Suppressor macrophage (primary cell): Measurements from ENCODE around the gene RHOC.
A peak's percentile ranks its signal among the peaks of the same experiment; 100 is the strongest.

Source experiments
- DNase-seq, 4 experiments: peaks; one replicate each; pipeline ENCODE4 v3.0.0-alpha.2; 2020 to 2022

RHOC gene

DNA sequence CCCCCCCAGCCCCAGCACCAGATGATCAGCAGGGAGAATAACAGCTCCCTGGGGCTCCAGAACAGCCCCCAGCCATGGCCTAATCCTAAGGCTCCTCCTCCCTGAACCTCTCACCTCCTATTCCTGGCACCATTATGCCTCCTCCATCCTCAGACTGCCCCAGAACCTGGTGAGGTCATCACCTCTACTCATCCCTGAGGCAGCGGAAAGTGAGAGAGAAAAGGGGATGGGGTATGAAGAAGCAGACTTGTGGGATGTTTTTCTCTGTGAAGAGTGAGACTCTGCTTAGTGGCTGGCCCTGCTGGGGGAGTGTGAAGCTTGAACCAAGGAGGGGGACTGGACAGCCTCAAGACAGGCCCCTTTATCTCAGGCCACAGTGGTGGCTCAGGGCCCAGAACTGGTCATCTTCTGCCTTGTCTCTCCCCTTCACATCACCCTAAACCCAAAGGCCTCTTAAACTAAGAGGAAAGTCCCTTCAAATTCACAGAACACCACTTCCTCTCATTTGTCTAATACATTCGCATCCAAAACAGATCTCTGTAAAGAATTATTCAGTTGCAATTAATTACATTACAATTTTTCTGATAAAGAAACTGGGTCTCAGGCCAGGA lies 10.4 kb upstream of the RHOC start:
- DNase-seq = no peak

DNA sequence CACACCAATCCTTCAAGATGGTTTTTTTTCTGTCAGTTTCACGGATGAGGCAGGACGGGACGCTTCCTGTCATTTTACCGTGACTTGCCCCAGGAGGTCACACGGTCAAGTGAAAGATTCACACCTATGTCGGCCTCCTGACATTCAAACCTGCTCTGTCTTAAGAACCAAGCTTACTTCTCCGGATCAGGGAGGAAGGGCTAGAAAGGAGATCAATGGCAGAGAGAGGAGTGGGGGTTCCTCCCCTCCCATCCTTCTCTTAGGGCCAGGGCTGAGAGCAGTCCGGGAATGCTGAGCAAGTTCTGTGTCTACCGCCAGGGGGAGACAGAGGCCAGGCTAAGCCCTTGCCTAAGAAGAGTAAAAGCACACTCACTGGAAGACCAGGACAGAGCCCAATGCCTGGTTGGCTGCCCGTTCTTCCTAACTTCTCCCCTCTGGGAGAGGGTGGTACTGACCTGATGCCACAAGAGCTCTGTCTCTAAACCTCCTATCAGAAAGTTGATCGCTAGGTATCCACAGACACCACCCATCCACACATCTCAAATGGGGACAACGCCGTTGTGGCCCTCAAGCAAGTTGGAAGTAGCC lies 9.3 kb upstream of the RHOC start:
- peak; percentile 91 to 95 (median 94) for DNase-seq

DNA sequence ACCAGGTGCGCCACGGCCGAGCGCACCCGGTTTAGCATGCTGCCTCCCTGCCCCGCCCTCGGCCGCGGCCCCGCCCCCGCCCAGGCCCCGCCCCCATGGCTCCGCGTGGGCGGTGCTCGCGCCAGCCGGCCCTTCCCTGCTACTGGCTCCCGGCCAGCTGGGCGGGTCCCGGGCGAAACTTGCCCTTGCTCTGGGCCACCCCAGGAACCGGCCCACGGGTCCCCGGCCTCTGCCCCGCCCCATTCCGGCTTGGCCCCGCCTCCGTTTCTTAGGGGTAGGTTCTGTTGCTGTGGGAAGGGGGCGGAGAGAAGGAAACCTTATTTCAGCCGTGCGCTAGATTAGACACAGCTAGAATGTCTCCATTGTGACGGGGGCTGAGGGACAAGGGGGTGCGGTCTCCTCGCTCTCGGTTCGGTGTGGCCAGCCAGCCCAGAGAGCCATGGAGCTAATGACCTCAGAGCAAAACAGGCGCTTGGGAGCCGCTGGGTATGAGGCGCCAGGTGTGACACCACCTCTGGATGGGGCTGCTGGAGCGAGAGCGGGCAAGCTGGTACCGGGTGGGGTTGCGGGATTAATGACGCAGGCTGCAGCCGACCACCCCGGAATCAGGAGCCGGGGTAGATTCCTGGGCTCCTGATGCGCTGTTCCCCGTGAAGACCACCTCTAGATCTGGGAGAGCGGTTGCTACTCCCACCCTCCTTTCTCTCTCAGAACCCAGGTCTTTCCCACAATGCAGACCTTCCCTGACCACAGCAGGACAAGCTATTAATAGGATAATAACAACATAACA lies 8.5 kb upstream of the RHOC start, which contains the start of gene PPM1J:
TSS of gene PPM1J (minus strand) at position 69 of the 790 bp plus-strand sequence. CDS start at position 38, 31 bp downstream.
- peak; percentile 98 to 99 (median 98) for DNase-seq

DNA sequence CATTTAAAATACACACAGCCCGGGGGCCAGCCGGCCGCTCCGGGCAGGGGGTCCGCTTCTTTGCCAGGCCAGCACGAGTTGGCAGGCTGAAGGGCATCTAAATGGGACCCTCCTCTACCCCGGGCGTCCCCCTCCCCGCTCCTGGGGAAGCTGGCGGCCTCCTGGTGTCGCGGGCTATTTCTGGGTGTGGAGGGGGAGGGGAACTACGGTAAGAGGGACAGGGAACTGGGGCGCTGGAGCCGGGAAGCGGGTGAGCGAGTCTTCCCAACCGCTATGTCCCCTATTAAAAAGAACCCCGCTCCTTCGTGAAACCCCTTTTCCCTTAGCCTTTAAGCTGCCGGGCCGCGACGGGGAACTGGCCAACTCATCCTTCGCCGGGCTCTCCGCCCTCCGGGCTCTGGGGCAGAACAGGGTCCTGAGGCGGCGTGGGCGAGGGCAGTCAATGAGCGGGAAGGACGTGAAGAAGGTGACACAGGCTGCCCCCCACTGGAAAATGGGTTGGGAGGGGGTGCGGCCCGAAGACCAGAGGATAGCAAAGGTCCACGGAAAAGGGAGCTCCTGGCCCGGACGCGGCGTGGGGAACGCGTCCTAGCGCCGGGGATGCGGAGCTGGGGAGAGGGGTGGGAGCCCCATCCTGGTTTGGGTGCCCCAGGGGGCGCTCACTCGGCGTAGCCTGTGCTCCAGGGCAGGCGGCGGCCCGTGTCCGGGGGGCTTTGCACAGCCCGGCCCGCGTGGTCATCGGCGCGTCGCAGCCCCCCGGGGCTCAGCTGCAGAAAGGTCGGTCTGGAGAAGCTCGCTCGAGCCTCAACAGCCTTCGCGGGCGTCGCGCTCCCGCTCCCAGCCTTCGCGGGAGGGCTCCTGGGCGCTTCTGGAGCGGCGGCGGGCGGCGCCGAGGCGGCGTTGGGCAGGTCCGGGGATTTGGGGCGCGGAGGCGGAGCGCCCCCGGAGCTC lies 7.7 kb upstream of the RHOC start:
- peak in 1 of 4 experiments; percentile 52 for DNase-seq

DNA sequence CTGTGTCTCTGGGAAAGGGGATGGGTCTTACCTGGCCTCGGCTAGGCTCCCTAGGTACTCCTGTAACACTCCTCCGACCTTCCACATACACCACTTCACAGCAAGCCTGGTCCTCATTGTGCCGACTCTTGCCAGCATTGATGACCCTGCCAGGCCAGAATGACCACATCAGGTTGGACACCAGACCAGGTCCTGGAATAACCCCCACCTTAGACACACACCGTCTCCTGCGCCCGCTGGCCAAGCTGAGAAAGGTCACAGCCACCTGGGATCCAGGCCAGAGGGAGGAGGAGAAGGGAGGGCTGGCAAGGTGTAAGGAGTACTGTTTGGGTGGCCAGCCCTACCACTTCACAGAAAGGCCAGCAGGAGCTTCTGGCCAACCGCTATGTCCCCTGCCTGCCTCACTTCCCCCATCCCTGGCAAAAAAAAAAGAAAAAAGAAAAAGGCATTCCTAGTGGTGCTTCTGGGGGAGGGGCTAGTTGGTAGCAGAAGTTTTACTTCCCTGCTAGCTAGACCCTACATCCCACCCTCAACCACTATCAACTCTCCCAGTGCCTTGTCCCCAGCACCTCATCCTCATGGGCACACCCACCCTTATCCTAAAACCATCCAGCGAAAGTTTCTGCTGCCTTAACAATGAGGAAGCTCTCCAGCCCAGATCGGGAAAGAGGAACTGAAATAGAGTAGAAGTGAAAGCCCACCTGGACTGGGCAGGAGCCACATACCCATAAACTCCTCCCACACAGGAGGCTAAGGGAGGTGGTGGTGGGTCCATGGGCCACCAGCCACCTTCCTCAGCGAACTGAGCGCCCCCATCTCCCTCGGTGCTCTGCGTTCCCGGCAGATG lies 6.8 kb upstream of the RHOC start:
- DNase-seq = peak; percentile 59 to 81 (median 74)

DNA sequence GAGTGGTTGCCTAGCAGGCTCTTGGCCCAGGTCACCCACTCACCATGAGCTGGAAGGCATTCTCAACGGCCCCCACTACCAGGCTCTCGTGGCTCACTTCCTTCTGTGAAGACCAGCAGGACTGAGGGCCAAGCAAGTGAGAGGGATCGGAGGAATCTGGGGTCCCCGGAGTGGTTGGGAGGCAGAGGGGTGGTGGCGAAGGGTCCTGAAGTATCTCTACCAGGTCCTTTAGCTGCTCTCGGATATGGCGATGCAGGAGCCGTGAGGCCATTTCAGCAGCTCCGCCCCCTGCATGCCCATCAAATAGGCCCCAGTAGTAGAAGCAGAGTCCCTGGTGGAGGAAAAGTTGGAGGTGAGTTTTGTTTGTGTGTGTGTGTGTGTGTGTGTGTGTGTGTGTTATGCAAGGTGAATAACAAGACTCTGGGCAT lies 5.8 kb upstream of the RHOC start:
- DNase-seq = no peak

DNA sequence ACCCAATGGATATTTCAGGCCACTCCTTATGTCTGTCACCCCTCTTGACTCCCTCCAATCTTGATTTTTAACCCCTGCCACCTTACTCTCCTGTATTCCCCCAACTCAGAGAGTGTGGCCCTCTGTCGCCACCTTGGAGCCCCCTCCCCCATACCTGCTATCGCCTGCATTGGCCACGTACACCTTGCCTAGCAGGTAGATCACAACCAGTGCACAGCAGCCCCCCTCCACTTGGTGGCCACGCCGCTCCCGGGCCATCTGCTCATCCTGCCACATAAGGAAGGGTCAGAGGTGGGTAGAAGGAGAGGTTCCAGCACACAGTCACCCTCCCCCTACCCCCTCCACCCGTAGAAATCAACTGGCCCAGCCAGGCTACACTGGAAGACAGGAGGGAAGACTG lies 5.3 kb upstream of the RHOC start:
- DNase-seq = no peak

DNA sequence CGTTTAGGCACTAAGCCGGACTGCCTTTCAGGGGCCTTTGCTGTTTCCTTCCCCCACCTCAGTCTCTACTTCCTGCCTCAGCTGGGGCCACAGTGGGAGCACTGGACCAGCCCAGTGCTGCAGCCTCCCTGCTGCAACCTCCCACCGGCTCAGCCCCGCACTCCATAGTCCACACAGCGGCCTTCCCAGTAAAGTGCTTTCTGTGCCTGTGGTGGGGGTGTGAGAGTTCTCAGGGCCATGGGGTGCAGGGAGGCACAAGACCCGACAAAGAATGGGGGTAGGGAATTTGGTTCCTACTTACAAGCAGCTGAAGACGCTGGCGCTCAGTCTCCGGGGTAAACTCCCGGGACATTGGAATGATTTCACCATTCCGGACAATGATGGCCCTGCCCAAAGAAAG lies 4.7 kb upstream of the RHOC start:
- no peak for DNase-seq

DNA sequence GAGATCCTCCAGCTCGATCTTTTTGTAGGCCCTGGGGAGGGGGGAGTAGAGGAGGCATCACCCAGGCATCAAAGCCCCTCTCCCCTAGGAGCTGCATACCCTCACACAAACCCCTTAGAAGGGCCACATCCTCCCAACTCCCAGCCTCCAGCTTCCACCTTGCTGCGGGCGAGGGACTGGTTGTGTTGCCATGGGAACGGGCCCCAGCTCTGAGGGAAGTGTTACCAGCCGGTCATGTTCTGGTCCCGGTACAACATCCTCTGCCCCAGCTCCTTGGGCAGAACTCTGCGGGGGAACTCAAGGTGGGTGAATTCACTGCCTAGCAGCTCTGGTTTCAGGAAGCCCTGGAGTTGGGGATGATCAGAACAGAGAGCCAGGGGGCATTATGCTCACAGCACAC lies 4.1 kb upstream of the RHOC start:
- no peak for DNase-seq

DNA sequence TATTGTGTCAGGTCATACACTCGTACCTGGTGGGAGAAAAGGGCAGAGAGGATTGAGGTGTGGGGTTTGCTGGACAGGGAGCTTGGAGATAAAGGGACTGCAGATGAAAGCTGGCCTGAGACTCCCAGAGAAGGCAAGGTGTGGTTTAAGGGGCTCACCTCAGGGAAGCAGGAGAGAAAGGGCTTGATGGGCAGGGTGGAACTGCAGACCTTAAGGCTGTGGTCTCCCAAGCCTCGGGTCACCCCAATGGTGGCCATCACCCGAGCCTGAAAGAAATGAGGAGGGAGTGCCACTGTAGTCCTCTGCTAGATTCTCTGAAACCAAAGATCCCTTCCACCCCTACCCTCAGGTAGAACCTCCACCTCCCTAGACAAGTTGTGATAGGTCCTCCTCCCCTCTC lies 3.7 kb upstream of the RHOC start:
- DNase-seq = no peak

DNA sequence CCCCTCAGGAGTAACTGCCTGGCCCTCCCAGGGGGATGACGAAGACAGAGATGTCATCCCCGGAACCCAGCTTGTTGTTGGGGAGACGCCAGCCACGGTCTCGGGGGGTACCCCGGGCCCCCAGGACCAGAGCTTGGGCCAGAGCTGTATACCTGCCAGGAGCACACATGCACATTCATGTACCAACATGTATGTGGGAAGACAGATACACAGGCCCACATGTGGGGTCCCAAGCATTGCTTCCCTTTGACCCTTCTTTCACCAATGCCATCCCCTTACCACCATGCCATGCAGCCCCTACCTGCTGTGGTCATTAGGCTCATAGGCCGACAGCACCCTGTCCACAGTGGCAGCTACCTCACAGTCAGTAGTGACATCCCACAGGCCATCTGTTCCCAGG lies 3.2 kb upstream of the RHOC start:
- no peak for DNase-seq

DNA sequence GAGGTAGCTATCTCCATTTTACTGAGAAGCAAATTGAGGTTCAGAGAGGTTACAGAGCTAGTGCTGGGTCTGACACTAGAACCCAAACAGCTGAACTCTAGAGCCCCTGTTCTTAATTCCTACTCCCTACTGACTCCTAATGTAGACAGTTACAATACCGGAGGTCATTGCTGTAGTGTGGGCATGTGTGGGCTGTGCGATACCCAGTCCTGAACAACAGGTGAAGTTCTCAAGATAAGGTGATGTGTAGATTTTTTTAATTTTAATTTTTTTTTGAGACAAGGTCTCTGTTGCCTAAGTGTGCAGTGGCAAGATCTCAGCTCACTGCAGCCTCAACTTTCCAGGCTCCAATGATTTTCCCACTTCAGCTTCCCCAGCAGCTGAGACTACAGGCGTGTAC lies 1.6 kb upstream of the RHOC start:
- no peak for DNase-seq

DNA sequence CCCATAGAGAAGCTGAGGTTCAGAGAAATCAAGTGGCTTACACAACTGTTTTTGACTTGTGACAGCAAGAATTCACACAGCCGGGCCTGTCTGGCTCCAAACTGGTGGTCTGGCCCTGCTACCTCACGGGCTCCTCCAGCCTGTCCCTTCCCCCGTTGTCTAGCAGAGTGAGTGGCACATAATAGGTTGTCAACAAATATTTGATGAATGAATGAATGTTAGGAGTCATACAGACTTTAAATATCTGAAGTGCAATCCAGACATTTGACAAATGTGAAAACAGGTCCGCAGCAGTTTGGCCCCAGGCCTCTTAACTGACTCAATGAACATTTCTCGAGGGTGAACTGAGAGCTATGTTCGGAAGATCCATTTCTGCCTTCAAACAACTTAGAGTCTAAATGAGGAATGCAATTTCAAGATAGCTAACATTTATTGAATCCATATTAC lies 1.1 kb upstream of the RHOC start:
- no peak for DNase-seq

DNA sequence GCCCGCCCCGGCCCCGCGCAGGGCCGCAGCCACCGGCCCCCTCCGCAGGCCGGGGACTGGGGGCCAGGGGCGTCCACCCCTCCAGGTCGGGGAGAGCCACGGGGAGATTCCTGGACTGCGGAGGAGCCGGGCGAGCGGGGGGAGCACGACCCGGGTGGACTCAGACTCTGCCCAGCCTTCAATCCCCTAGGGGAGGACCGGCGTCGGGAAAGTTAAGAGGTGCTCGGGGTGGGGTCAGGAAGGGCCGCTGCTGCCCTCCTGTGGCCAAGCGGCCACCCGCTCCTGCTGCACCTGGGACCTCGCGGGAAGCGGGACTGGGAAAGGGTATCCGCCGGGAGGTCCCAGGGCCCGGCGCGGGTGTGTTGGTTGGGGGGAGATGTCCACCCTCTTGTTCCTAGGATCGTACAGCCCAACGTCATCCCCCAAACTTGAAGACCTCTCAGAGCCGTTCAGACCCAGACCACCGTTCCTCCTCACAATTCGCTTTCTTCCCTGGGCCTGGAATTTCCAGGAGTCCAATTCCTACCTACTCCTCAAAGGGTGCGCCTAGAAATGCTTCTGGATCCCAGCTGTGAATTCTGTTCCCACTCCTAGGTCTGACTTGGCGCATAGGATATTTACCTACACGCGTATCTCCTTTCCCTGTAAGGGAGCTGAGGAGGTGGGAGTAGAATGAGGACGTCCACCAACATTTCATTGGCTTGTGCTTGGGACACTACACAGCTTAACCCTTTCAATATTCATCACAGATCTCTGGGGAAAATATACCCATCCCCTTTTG lies 484 bp upstream of the RHOC start:
- DNase-seq = peak; percentile 79 to 92 (median 86)

DNA sequence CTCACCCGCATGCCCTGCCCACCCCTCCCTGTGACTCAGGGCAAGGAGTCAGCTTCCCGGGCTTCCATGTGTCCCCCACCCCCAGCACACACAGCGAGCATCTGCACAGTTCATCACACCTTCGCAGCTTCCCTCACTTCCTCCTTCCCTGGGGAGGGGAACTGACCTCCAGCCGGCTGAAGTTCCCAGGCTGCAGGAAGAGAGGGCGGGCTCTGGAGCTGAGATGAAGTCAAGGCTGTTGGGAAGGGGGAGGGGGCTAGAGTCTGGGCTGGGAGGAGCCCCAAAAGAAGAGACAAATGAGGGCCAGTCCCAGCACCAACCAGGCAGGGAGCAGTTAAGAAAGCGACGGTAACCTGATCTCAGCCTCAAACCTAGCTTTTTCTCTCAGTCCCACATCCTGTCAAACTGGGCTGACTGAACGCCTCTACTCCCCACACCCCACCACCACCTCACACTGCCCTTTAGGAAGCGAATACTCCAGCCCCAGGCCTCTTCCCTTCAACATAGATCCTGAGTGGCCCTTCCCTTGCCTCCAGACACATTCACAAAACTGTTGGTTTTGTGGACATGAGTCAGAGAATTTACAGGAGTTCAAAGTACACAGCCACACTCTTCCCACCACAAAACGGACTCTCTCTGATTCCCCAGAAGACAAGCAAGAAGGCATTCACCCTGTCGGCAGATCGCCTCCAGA lies 1.8 kb downstream of the RHOC start:
- peak; percentile 81 to 92 (median 89) for DNase-seq

DNA sequence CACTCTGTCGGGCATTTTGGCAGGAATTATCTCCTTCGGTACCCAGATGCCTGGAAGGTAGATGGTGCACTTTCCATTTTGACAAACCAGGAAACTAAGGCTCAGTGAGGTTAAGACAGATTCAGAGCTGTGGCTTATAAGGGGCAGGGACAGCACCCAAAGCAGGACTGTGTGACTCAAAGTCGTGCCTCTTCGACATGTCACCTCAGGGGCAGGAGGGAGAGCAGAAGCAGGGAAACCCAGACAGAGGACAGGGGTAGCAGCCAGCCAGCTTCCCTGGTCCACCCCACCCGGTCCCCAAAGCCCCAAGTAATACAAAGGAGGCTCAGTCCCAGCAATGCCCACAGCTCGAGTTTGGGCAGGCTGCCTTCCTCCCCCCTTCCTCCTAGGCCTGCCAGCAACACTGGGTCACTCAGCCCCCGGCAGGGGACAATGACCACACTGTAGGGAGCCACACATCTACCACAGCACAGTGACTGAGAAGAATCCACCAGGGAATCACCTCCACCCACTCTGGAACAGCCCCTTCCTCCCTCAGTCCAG lies 2.5 kb downstream of the RHOC start:
- DNase-seq = no peak

DNA sequence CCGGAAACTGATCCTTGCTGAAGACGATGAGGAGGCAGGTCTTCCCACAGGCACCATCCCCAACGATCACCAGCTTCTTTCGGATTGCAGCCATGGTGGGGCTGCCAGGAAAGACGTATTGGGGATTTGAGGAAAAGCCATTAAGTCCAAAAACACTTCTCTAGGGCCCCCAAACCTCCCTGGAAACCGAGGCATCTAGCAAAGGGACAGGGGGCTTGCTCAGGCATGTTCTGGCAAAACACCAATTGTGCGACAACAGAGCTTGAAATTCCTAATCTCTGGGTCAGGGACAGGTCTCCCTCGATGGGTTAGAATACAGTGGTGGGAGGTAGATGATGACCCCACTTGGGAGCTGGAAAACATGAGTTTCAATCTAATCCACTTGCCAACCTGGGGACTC lies 3.2 kb downstream of the RHOC start:
- DNase-seq = no peak

DNA sequence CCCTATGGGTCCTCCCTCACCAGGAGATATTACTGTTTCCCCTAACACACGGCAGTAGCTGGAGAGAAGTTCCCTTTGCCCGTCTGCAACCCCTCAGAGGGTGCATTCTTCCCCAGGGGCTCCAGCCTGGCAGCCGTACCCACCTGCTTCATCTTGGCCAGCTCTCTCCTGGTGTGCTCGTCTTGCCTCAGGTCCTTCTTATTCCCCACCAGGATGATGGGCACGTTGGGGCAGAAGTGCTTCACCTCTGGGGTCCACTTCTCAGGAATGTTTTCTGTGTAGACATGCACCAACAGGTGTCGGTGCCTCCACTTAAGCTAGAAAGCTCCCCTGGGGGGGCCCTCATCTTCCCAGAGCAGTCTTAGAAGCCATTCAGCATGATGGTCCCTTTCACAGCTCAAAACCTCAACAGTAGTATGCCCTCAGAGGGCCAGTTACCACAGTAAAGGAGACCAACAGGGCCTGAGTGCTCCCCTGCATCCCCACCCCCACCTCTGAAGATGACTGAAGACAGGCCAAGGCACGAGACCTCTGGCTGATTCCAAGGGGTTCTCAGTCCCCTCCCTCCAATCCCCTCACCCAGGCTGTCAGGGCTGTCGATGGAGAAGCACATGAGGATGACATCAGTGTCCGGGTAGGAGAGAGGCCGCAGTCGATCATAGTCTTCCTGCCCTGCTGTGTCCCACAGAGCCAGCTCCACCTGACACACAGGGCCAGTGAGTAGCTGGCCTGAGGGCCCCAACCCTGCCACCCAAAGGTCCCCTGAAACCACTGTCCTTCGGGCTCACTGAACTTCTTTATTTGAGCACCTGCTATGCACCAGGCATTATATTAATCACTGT lies 4.3 kb downstream of the RHOC start:
- DNase-seq = no peak

DNA sequence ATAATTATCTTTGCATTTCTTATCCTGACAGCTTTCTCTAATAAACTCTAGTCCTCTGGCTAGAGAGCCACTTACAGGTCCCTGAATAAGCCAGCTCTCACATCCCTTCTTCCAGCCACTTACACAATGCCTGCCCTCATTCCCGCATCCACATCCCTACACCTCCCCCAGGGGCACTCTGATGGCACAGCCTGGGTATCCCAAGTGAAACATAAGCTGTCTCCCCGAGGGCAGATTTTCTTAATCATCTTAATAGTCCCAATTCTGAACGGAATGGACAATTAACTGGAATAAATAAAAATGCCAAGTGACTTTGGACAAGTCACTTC lies 4.9 kb downstream of the RHOC start:
- no peak for DNase-seq
